ENCODE measurements around the gene GBP4. TPM values are rescaled to one million over a fixed set of nuclear protein-coding genes. Genes with fewer than 3 reads are reported as not detected.

Gene GBP4
- polyA plus RNA-seq, 3 donors, result 10.3 to 17.4 (median 13.0) TPM

DNA sequence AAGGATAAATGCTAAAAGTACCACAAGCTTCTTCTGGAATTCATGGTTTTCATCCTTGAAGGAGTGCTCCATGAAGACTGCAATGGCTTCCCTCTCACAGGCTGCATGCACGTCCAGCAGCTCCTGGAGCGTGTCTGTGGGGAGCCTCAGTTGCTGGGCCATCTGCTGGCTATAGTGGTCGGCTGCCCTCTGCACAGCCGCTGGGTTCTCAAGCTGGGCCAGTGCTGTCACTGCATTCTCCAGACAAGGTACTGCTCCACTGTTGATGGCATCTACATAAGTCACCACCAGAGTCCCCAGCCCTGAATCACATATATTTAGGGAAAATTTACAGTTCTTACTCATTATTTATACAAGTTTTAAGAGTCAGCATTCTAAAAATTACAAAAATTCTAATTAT lies 8.7 kb downstream of the GBP4 start:
- Histone ChIP-seq H3K9me3 (replicated peaks in 1 of 2; ENCODE audit: control insufficient read depth in 1 of 2, insufficient read depth in 1 of 2, low read length in 2 of 2) (no peaks in the 10 kb centered on the region), H3K4me2 (replicated peaks; ENCODE audit: extremely low read depth, low read length, poor library complexity, severe bottlenecking) (no peak overlapping the region), H3K79me2 (ENCODE audit: insufficient read depth, low read length) (no peaks in the 10 kb centered on the region), H2AFZ (ENCODE audit: insufficient read depth, low read depth, low read length, poor library complexity, severe bottlenecking) (no peak overlapping the region), H3K27me3 (ENCODE audit: control insufficient read depth in 2 of 2, insufficient read depth in 2 of 2, low read length in 2 of 2) (no peaks in the 10 kb centered on the region), H3K27ac (ENCODE audit: low read depth in 1 of 2, low read length in 2 of 2) (no peak overlapping the region), H3K36me3 (replicated peaks in 1 of 2; ENCODE audit: control insufficient read depth in 1 of 2, insufficient read depth in 2 of 2, low read length in 2 of 2) (peaks cover 4 to 76% of the 10 kb centered on the region in 2 donors), H4K20me1 (ENCODE audit: insufficient read depth, low read length) (no peaks in the 10 kb centered on the region), H3K4me3 (replicated peaks in 1 of 3; ENCODE audit: low read depth in 2 of 3, low read length in 3 of 3) (no peak overlapping the region), H3K9ac (ENCODE audit: insufficient read depth, low read length, poor library complexity, severe bottlenecking) (no peak overlapping the region), H3K4me1 (ENCODE audit: control insufficient read depth in 1 of 2, insufficient read depth in 2 of 2, low read length in 2 of 2) (no peaks in the 10 kb centered on the region)
- Mint-ChIP-seq H3K36me3 (peaks cover 27 to 83% of the 10 kb centered on the region in 2 donors), H3K4me3 (no peak overlapping the region), H3K4me1 (peaks cover 6% of the 10 kb centered on the region), H3K27ac (no peak overlapping the region), H3K27me3 (ENCODE audit: low read depth in 3 of 3) (no peaks in the 10 kb centered on the region), H3K9me3 (peaks cover 0 to 1% (median 0%) of the 10 kb centered on the region in 7 donors)
- DNase-seq, result no peak
- TF ChIP-seq, protein P1, sequence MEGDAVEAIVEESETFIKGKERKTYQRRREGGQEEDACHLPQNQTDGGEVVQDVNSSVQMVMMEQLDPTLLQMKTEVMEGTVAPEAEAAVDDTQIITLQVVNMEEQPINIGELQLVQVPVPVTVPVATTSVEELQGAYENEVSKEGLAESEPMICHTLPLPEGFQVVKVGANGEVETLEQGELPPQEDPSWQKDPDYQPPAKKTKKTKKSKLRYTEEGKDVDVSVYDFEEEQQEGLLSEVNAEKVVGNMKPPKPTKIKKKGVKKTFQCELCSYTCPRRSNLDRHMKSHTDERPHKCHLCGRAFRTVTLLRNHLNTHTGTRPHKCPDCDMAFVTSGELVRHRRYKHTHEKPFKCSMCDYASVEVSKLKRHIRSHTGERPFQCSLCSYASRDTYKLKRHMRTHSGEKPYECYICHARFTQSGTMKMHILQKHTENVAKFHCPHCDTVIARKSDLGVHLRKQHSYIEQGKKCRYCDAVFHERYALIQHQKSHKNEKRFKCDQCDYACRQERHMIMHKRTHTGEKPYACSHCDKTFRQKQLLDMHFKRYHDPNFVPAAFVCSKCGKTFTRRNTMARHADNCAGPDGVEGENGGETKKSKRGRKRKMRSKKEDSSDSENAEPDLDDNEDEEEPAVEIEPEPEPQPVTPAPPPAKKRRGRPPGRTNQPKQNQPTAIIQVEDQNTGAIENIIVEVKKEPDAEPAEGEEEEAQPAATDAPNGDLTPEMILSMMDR (IDR thresholded peaks at IDR 0.05), result no peak
- 91% methylated on average over 3 of the region's 4 CpGs for WGBS (ENCODE audit: insufficient coverage)
- intact Hi-C loops (cut with micrococcal nuclease), result no loop called here

DNA sequence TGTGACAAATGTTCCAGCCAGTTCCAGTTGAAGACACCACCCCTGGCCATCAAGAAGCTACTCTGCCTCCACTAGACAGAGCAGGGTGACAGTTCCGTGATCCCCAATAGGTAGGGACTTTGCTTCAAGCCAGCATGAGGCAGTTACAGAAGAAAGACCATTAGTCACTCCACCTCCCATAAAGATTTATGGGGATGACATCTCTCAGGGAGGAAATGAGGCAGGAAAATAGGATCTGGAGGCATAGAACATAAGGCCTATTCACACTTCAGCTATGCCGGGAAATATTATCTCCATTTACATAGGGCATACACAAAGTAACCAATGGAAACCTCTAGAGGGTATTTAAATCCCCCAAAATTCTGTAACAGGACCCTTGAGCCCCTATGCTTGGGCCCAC lies 19.4 kb downstream of the GBP4 start:
- Histone ChIP-seq H3K4me1 (ENCODE audit: control insufficient read depth in 1 of 2, insufficient read depth in 2 of 2, low read length in 2 of 2) (no peaks in the 10 kb centered on the region), H4K20me1 (ENCODE audit: insufficient read depth, low read length) (no peaks in the 10 kb centered on the region), H3K9me3 (replicated peaks in 1 of 2; ENCODE audit: control insufficient read depth in 1 of 2, insufficient read depth in 1 of 2, low read length in 2 of 2) (no peaks in the 10 kb centered on the region), H3K9ac (ENCODE audit: insufficient read depth, low read length, poor library complexity, severe bottlenecking) (no peak overlapping the region), H3K4me3 (replicated peaks in 1 of 3; ENCODE audit: low read depth in 2 of 3, low read length in 3 of 3) (no peak overlapping the region), H3K27me3 (ENCODE audit: control insufficient read depth in 2 of 2, insufficient read depth in 2 of 2, low read length in 2 of 2) (no peaks in the 10 kb centered on the region), H3K27ac (ENCODE audit: low read depth in 1 of 2, low read length in 2 of 2) (no peak overlapping the region), H2AFZ (ENCODE audit: insufficient read depth, low read depth, low read length, poor library complexity, severe bottlenecking) (no peak overlapping the region), H3K4me2 (replicated peaks; ENCODE audit: extremely low read depth, low read length, poor library complexity, severe bottlenecking) (no peak overlapping the region), H3K79me2 (ENCODE audit: insufficient read depth, low read length) (no peaks in the 10 kb centered on the region), H3K36me3 (replicated peaks in 1 of 2; ENCODE audit: control insufficient read depth in 1 of 2, insufficient read depth in 2 of 2, low read length in 2 of 2) (peaks cover 3 to 17% of the 10 kb centered on the region in 2 donors)
- no peak for DNase-seq
- Mint-ChIP-seq H3K9me3 (peaks cover 0 to 12% (median 5%) of the 10 kb centered on the region in 7 donors), H3K4me3 (no peak overlapping the region), H3K27ac (no peak overlapping the region), H3K36me3 (peaks cover 17 to 28% of the 10 kb centered on the region in 2 donors), H3K27me3 (ENCODE audit: low read depth in 3 of 3) (no peaks in the 10 kb centered on the region), H3K4me1 (no peaks in the 10 kb centered on the region)
- intact Hi-C loops (cut with micrococcal nuclease), result no loop called here
- no CpG with 5 or more reads among the region's 2 CpGs for whole genome bisulfite sequencing (ENCODE audit: insufficient coverage)
- TF ChIP-seq, protein P1 (IDR thresholded peaks at IDR 0.05), result no peak
